A549 (cell line): Measurements from ENCODE around the gene MARK3.

Source experiments
- FOXS1 ChIP-seq: fragments of 250-450 bp; sonication (Bioruptor Pico); IDR thresholded peaks from 2 replicates; pipeline ENCODE4 v1.5.0; 2020; ENCODE audit warnings: mild to moderate bottlenecking, moderate library complexity
- JUNB ChIP-seq: fragments of >200 bp; sonication (Bioruptor Twin); formaldehyde crosslinking; IDR thresholded peaks from 2 replicates; pipeline ENCODE4 v1.6.1; 2016
- MAFK ChIP-seq: fragments of 450-650 bp; IDR thresholded peaks from 2 replicates; pipeline ENCODE4 v1.6.1; 2014; ENCODE audit not compliant: partially characterized antibody
- POLR2A ChIP-seq: IDR thresholded peaks from 2 replicates; pipeline ENCODE4 v1.6.1; 2012; ENCODE audit warnings: mild to moderate bottlenecking, low read length
- RAD21 ChIP-seq, 2 experiments: fragments of >200 bp in 1 of 2; sonication (Bioruptor Twin) in 1 of 2; formaldehyde crosslinking in 1 of 2; IDR thresholded peaks in 1 of 2; conservative IDR thresholded peaks in 1 of 2; 2 replicates in 1 of 2; 3 replicates in 1 of 2; pipeline ENCODE4 v1.6.1; 2012 to 2018; ENCODE audit warnings: inconsistent platforms in 1 of 2
- RNF2 ChIP-seq: fragments of 200-600 bp; sonication (generic); IDR thresholded peaks from 2 replicates; pipeline ENCODE4 v1.6.1; 2016; ENCODE audit warnings: low read depth, mild to moderate bottlenecking, antibody characterized with exemption, moderate library complexity, borderline replicate concordance
- ZC3H11A ChIP-seq: fragments of 450-650 bp; IDR thresholded peaks from 2 replicates; pipeline ENCODE4 v1.6.1; 2014; ENCODE audit warnings: antibody characterized with exemption, mild to moderate bottlenecking
- TF ChIP-seq, protein P1 (sequence below): fragments of >200 bp; sonication (Bioruptor Twin); formaldehyde crosslinking; IDR thresholded peaks from 3 replicates; pipeline ENCODE4 v1.5.1; 2016
- TF ChIP-seq, protein P2 (sequence below): IDR thresholded peaks from 2 replicates; pipeline ENCODE4 v1.6.1; 2012

DNA sequence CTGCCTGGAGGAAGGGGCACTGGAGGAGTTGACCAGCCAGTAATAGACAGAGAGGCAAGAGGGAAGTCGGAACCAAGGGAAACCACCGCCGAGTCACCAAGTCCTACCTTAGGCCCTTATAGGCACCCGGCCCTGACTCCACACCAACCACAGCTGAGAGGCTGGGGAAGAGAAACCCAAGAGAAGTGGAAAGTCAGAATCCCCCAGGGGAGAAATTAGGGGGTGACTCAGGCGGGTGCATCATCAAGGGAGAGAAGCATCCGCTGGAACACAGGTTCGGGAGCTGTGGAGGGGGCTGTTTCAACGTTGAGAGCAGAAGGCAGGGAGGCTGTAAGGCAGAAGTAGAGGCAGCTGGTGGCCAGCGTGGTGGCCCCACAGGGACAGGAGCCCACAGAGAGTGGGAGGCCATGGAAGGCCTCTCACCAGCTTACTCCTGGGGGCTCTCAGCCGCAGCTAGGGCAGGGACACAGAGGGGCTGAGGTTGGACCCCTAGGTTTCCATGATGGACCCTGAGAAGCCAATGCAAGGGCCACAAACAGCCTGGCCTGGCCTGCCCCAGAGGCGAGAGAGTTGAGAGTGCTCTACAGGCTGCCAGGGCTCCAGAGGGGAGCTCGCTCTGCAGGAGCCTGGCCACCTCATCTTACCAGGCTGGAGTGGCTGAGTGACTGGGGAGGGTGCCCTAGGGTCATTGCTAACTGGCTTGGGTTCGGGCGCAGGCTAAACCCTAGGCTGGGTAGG is 142.4 kb downstream of the MARK3 start:
- TF ChIP-seq POLR2A (no peak), RNF2 (no peak), RAD21 (conservative IDR thresholded peaks at IDR 0.05 in 1 of 2, IDR thresholded peaks at IDR 0.05 in 1 of 2) (no peak), JUNB (no peak), FOXS1 (CRISPR knock-in tag) (no peak), ZC3H11A (no peak), MAFK (no peak)
- TF ChIP-seq, protein P1, sequence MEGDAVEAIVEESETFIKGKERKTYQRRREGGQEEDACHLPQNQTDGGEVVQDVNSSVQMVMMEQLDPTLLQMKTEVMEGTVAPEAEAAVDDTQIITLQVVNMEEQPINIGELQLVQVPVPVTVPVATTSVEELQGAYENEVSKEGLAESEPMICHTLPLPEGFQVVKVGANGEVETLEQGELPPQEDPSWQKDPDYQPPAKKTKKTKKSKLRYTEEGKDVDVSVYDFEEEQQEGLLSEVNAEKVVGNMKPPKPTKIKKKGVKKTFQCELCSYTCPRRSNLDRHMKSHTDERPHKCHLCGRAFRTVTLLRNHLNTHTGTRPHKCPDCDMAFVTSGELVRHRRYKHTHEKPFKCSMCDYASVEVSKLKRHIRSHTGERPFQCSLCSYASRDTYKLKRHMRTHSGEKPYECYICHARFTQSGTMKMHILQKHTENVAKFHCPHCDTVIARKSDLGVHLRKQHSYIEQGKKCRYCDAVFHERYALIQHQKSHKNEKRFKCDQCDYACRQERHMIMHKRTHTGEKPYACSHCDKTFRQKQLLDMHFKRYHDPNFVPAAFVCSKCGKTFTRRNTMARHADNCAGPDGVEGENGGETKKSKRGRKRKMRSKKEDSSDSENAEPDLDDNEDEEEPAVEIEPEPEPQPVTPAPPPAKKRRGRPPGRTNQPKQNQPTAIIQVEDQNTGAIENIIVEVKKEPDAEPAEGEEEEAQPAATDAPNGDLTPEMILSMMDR, result no peak
- TF ChIP-seq, protein P2, sequence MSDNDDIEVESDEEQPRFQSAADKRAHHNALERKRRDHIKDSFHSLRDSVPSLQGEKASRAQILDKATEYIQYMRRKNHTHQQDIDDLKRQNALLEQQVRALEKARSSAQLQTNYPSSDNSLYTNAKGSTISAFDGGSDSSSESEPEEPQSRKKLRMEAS, result no peak
